Kidney tubule cell (primary cell): Measurements from ENCODE around the gene TAS1R2.

Experiments used
- DNase-seq: peaks from one replicate; pipeline ENCODE4 v3.0.0-alpha.2; 2018; ENCODE audit warnings: low spot score

Gene TAS1R2

GRCh38 chr1:18819986-18820790 is 39.3 kb downstream of the TAS1R2 start:
- no peak for DNase-seq

- DNase-seq = no peak
Measured at GRCh38 chr1:18819203-18819602, 40.3 kb downstream of the TAS1R2 start.

DNA sequence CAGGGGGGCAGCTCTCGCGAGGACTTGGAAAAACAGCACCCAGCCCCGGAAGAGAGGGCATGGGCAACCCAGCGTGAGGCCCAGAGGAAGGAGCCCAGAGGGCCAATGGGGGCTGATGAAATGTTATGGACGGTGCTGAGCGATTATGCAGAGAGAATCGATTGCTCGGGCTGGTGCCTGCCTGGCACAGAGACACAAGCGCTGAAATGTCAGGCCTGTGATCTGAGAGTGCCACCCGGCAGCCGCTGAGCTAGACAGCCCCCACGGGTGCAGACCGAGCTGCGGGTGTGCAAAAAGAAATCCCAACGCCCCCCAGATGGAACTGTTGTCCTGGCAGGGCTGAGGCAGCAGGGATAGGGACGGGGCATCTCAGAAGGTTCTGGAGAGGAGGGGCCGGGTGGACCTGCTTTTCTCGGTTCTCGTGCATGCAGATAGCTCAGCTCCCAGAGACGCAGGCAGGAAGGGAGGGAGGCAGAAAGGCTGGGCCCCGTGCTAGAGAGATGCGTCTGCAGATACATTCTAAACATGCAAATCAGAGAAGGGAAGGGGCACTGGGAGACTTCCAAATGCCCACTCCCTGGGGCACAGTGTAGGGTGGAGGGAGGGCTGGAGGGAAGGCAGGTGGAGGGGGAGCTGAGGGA is 41.5 kb downstream of the TAS1R2 start:
- DNase-seq = no peak

DNA sequence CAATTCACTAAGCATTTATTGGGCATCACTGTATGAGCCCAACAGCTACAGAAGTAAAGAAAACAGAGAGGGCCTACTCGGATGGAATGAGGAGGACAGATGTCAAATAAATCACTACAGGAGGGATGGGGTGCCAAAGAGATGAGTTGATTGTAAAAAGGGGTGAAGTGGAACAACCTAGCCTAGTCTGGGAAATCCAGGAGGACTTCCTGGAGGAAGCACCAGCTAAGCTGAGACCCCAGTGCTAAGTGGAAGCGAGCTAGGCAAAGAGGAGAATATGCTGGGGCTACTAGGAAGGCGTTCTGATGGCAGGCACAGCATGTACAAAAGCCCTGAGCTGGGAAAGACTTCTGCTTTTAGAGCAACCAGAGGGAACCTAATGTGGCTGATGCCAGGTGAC is 42.1 kb downstream of the TAS1R2 start:
- DNase-seq = no peak

DNA sequence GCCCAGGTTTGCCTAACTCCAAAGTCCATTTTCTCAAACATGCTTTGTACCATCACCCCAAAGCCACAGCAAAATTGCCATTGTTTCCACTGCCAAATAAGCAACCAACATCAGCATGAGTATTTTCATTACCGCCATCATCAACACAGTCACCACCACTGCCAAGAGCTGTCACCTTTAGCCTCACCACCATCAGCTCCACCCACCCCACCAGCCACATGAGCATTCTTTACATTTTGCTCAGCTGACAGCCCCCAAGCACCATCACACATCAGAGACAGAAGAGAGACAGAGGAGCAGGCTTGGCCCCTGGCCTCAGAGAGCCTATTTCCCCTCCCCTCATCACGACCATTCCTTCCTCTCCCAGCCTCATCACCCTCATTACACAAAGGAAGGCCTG is 42.7 kb downstream of the TAS1R2 start:
- DNase-seq = no peak

- DNase-seq = no peak
Measured at GRCh38 chr1:18814874-18815531, 44.5 kb downstream of the TAS1R2 start.

DNA sequence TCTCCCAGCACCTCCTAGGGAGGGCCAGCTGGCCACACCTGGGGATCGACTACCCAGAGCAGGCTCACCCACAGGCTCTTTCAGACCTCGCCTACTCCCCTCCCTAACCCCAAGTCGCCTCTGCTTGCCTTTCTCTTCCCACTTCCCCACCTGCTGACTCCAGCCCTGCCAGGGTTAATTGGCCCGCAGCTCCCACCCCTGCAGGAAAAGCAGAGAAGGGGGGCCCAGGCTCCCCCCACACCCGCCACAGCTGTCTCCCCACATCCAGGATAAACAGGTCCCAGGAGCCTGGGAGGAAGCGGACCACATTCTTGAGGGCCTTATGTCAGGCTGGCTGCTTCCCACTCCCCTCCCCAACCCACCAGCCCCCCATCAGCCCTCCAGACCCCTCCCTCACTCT is 45.0 kb downstream of the TAS1R2 start:
- DNase-seq = no peak

DNA sequence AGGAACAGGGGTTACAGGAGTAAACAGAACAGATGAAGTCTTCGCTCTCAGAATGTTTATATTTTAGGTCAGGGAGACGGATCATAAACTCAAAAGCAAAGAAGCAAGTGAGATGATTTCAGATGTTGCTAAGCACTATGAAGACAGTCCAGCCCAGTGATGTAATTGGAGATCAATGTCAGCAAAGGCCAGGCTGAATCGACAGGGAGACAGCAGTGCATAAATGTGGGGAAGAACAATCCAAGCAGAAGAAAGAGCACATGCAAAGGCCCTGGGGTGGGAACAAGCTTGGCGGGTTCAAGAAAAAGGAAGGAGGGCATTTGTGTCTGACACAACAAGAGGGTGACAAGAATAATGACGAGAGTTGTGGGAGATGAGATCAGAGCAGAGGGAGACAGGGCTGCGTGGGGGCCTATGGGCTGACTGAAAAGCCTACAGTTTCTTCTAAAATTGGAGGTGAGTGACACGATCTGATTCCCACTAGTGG is 47.0 kb downstream of the TAS1R2 start:
- DNase-seq = no peak

GRCh38 chr1:18811733-18812452 is 47.6 kb downstream of the TAS1R2 start:
- no peak for DNase-seq

GRCh38 chr1:18809953-18810899 is 49.2 kb downstream of the TAS1R2 start:
- DNase-seq = no peak

- DNase-seq = no peak
Measured at GRCh38 chr1:18808550-18808949, 50.9 kb downstream of the TAS1R2 start.

DNA sequence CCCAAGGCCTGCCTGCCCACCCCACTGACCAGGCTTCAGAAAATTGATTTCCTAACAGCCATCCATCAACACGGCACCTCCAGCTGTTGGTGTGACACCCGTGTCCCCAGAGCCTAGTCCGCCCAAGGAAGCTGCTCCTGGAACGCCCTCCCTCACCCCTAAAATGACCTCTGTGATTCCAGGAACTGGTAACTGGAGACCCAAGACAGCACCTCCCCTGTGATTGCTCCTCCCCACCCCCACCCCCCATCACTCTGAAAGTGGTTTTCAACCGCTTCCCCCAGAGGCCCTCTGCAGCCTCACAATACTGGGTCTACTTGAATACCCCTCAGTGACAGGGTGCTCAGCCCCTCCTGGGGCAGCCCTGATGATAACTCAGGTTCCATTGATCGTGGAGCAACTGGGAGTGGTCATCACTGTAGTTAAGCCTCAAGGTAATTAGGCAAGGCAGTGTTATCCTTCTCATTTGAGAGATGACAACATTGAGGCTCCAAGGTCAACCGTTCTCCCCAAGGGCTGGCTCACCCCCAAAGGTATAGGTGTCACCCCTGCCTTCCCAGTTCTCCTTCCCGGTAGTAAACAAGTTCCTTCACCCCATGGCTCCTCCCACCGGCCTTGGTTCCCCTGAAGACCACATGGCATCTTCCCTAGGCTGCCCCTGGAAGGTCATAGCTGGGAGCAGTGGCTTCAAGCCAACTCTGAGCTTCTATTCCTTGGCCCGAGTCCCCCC is 52.0 kb downstream of the TAS1R2 start:
- DNase-seq = no peak

DNA sequence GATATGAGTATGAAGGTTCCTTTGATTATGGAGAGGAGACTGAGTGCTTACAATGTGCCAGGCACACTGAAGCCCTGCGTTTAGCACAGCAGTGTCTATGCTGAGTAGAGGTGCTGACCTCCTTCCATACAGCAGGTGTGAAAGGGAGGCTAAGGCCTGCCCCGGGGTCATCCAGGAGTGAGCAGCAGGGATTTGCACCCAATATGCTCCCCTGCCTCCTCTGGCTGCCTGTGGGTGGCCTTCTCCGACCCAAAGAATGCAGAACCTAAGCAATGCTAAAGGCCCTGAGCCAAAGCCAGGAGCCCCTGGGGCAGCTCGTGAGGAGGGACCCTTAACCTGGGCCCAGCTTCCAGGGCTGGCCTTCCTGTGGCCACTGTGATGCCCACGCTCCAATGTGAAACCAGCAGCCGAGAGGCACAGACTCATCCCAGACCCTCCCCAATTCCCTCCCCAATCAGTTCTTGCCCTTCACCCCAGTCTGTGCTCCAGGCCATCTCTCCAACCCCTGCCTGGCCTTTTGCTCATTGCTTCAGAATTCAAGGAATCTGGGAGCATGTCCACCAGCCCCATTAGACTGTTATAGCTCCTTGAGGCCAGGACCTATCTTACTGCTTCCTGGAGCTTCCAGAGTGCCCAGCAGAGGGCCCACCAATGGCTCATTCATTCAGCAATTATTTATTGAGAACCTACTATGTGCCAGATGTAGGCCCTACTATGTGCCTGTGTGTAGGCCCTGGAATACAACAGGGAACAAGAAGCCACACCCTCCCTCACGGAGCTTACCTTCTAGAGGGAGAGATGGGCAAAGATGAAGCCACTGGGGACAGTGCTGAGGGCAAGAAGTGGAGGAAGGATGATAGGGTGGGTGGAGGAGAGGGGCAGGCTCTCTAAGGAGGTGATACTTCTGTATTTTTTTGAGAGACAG is 53.3 kb downstream of the TAS1R2 start:
- DNase-seq = peak; percentile 4

DNA sequence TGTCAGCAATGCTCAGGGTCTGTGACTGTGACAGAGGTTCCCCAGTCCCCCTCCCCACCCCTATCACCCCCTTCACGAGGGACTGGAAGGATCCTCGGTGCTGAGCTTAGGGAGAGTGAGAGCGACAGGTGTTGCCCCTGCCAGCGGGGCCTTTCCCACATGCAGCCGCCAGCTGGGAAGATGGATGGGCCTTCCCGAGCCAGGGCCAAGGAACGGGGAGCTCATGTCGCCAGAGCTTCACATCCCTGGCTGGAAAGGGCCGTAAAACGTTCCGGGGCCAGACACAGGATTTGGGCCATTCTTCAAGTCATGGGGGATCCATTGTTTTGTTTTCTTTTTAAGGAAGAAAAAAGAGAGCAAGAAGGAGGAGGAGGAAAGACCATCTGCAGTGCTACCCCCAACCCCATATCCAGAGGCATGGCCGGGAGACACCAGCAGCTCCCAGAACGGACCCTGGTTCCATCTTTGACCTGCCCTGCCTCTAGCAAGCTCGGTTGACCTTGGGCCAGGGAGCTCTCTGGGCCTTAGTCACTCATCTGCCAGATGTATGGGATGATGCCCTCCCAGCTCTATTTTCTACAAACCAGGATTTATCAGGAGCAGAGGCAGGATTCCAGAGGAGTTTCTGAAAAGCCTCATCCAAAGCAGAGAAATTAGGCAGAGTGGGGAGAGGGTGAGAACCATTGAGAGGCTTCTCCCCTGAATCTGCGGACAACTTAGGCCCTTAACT is 54.1 kb downstream of the TAS1R2 start:
- no peak for DNase-seq

GRCh38 chr1:18803851-18804250 is 55.6 kb downstream of the TAS1R2 start:
- DNase-seq = no peak

- DNase-seq = no peak
Measured at GRCh38 chr1:18803151-18803791, 56.2 kb downstream of the TAS1R2 start.

DNA sequence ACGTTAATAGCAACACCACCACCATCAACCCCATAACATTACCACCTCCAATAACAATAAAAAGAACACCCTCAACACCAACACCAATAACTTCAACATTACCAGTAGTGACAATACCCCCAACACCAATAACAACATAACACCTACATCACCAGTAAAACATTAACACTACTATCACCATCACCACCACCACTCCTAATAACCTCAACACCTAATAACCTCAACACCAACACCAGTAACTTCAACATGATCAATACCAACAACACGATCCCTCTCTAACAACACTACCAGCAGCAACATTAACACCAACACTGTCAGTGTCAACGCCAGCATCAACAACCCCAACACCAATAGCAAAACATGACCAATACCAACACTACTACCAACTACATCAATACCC is 57.2 kb downstream of the TAS1R2 start:
- DNase-seq = no peak

DNA sequence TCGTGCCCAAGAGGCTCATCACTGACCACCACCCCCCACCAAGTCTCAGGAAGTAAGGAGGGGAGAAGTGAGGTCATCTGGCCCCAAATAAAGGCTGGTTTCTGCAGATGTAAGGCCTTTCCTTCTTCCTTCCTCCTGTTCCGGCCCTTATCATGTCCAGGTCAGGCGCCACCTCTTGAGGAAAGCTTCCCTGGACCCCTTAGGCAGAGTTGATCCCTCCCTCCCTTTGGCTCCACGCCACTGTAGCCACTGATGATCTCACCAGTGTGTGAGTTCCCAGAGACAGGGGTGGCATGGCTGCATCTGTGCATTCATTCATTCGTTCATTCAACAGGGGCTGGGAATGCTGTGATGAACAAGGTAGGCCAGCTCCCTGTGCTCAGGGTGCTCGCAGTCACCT is 59.2 kb downstream of the TAS1R2 start:
- DNase-seq = no peak
